ENCODE data around the gene SYNE1. TPM values are rescaled to one million over a fixed set of nuclear protein-coding genes. Genes with fewer than 3 reads are reported as not detected.

SYNE1 gene
- total RNA-seq, 1 donor from 2014 or later: 24.9 TPM

- Mint-ChIP-seq H3K4me1 (no peaks in the 10 kb centered on the region), H3K4me3 (no peak overlapping the region), H3K36me3 (ENCODE audit: low read depth) (peaks cover 18% of the 10 kb centered on the region), H3K27ac (ENCODE audit: unreplicated experiment) (no peak overlapping the region), H3K9me3 (no peaks in the 10 kb centered on the region), H3K27me3 (ENCODE audit: low read depth) (no peaks in the 10 kb centered on the region)
- TF ChIP-seq CTCF (conservative IDR thresholded peaks at IDR 0.05): no peak
- no peak for DNase-seq (ENCODE audit: low read depth, low spot score)
These were observed 429.0 kb downstream of the SYNE1 start for GRCh38 chr6:152207915-152208714.

- no peaks in the 10 kb centered on the region for H3K27me3 Mint-ChIP-seq (ENCODE audit: low read depth)
- peak; percentile 49 for TF ChIP-seq CTCF (conservative IDR thresholded peaks at IDR 0.05)
- H3K4me1 Mint-ChIP-seq: no peaks in the 10 kb centered on the region
- peaks cover 16% of the 10 kb centered on the region for H3K36me3 Mint-ChIP-seq (ENCODE audit: low read depth)
- DNase-seq (ENCODE audit: low read depth, low spot score): peak; percentile 8
- H3K4me3 Mint-ChIP-seq: no peak overlapping the region
- H3K27ac Mint-ChIP-seq (ENCODE audit: unreplicated experiment): no peak overlapping the region
- H3K9me3 Mint-ChIP-seq: no peaks in the 10 kb centered on the region
These were observed 430.9 kb downstream of the SYNE1 start for GRCh38 chr6:152206072-152206818.

- no peak overlapping the region for H3K4me3 Mint-ChIP-seq
- H3K27ac Mint-ChIP-seq (ENCODE audit: unreplicated experiment): no peak overlapping the region
- no peak for DNase-seq (ENCODE audit: low read depth, low spot score)
- no peak for TF ChIP-seq CTCF (conservative IDR thresholded peaks at IDR 0.05)
- no peaks in the 10 kb centered on the region for H3K27me3 Mint-ChIP-seq (ENCODE audit: low read depth)
- no peaks in the 10 kb centered on the region for H3K4me1 Mint-ChIP-seq
- H3K36me3 Mint-ChIP-seq (ENCODE audit: low read depth): peaks cover 16% of the 10 kb centered on the region
- no peaks in the 10 kb centered on the region for H3K9me3 Mint-ChIP-seq
These were observed 432.6 kb downstream of the SYNE1 start for GRCh38 chr6:152204591-152204990.

- Mint-ChIP-seq H3K9me3 (peaks cover 7% of the 10 kb centered on the region), H3K4me3 (no peak overlapping the region), H3K4me1 (no peaks in the 10 kb centered on the region), H3K27ac (ENCODE audit: unreplicated experiment) (no peak overlapping the region), H3K36me3 (ENCODE audit: low read depth) (peaks cover 23% of the 10 kb centered on the region), H3K27me3 (ENCODE audit: low read depth) (no peaks in the 10 kb centered on the region)
- no peak for DNase-seq (ENCODE audit: low read depth, low spot score)
- TF ChIP-seq CTCF (conservative IDR thresholded peaks at IDR 0.05): no peak
These were observed 436.0 kb downstream of the SYNE1 start for GRCh38 chr6:152201120-152201519.

- H3K4me1 Mint-ChIP-seq: no peaks in the 10 kb centered on the region
- TF ChIP-seq CTCF (conservative IDR thresholded peaks at IDR 0.05): no peak
- no peak overlapping the region for H3K27ac Mint-ChIP-seq (ENCODE audit: unreplicated experiment)
- DNase-seq (ENCODE audit: low read depth, low spot score): no peak
- no peaks in the 10 kb centered on the region for H3K27me3 Mint-ChIP-seq (ENCODE audit: low read depth)
- no peak overlapping the region for H3K4me3 Mint-ChIP-seq
- peaks cover 21% of the 10 kb centered on the region for H3K9me3 Mint-ChIP-seq
- peaks cover 53% of the 10 kb centered on the region for H3K36me3 Mint-ChIP-seq (ENCODE audit: low read depth)
These were observed 441.3 kb downstream of the SYNE1 start for GRCh38 chr6:152195896-152196295.

All from neural crest cell (in vitro differentiated cells).